Stimulated activated CD4-positive, alpha-beta T cell treated with anti-CD3 and anti-CD28 coated beads, Interleukin-2, amount 100 ng/mL, for 4 hours (primary cell): Measurements from ENCODE around the gene HOXC10.

Experiments
- DNase-seq: peaks from one replicate; pipeline ENCODE4 v3.0.0-alpha.2; 2020; ENCODE audit warnings: low read depth

Gene HOXC10

GRCh38 chr12:54017027-54017788, 32.3 kb downstream of the HOXC10 start:
- DNase-seq: no peak

GRCh38 chr12:54017878-54018467, 33.0 kb downstream of the HOXC10 start:
- peak; percentile 66 for DNase-seq

GRCh38 chr12:54018468-54018984, 33.6 kb downstream of the HOXC10 start:
- no peak for DNase-seq

- no peak for DNase-seq
These were observed 34.3 kb downstream of the HOXC10 start for GRCh38 chr12:54019091-54019811.

- no peak for DNase-seq
These were observed 35.1 kb downstream of the HOXC10 start for GRCh38 chr12:54019924-54020590.

GRCh38 chr12:54020591-54021405, 35.9 kb downstream of the HOXC10 start:
- DNase-seq: no peak

GRCh38 chr12:54021432-54022013, 36.6 kb downstream of the HOXC10 start:
- DNase-seq: no peak

GRCh38 chr12:54022960-54023884, 38.3 kb downstream of the HOXC10 start:
- no peak for DNase-seq

GRCh38 chr12:54024127-54024526, 39.2 kb downstream of the HOXC10 start:
- no peak for DNase-seq

- no peak for DNase-seq
These were observed 39.8 kb downstream of the HOXC10 start for GRCh38 chr12:54024581-54025305.

- no peak for DNase-seq
These were observed 40.8 kb downstream of the HOXC10 start for GRCh38 chr12:54025499-54026405.

GRCh38 chr12:54026640-54027441, 41.9 kb downstream of the HOXC10 start:
- DNase-seq: no peak

GRCh38 chr12:54027442-54027786, 42.5 kb downstream of the HOXC10 start:
- DNase-seq: no peak

- DNase-seq: no peak
These were observed 43.6 kb downstream of the HOXC10 start, which contains the start of gene HOXC6 for GRCh38 chr12:54028314-54029201. TSS of gene HOXC6 (plus strand) at chr12:54028440. CDS start at chr12:54028522, 82 bp downstream.

- no peak for DNase-seq
These were observed 44.8 kb downstream of the HOXC10 start for GRCh38 chr12:54029529-54030441.
